NCI-H345 treated with DMSO at 0.1 percent for 48 hours (cell line): ENCODE results near the gene RASA3.
A peak's percentile ranks its signal among the peaks of the same experiment; 100 is the strongest.
"Not testable (repeated sequence)": the region's sequence is repeated elsewhere in the genome, so short reads cannot be mapped to it uniquely, and the experiment has no call there.

ENCODE experiments used
- DNase-seq: peaks from one replicate; lab custom pipeline; 2025; ENCODE audit not compliant: unreplicated experiment; lab: John Stamatoyannopoulos, UW

Gene RASA3

GRCh38 chr13:114143806-114144605, 11.6 kb upstream of the RASA3 start:
- no peak for DNase-seq

DNA sequence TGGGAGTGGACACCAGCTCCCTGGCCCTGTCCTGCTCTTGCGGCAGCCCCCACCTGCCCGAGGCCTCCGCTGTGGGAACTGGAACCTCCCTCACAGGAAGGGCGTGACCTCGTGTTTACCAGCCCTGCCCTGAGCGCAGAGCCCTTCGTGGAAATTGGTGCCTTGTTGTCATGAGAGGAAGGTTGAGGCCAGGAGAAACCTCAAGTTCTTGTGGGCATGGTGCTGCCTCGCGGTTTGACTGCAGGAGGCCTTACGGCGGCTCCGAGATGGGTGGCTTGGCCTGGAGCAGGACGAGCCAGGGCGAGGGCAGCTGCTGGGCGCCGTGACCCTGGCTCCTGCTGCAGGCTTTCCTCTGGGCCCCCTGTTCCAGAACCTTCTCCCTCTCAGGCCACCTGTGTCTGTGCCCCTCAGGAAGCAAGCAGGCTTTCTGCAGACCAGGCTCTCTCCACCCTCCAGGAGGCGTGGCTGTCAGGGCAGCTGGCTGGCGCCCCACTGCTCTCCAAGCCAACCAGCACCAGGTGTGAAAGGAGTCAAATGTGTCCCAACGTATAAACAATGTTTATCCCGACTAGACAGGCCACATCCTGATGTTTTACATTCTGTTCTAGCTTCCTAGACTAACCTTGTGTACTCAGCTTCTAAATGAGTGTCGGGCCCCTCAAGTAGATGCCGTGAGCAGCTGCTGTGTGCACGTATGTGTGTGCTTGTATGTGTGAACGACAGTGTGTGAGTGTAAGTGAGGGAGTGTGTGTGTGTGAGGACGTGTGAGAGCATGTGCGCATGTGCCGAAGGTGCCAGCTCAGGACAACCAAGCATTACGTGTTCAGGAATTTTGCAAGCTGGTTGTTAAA, 10.4 kb upstream of the RASA3 start:
- DNase-seq, result peak; percentile 87

DNA sequence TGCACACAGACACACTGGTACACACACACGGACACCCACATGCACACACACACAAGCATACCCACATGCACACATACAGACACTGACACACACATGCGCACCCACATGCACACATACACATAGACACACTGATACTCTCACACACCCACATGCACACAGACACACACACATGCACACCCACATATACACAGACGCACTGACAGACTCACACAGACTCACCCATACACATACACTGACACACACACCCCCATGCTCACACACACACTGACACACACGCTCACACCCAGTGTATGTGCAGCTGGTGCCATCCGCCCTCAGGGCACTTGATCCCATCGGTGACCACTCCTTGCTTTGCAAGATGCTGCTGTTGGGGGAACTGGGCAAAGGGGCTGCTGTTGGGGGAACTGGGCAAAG, 9.7 kb upstream of the RASA3 start:
- no peak for DNase-seq

- DNase-seq, result no peak
These were observed 9.0 kb upstream of the RASA3 start for GRCh38 chr13:114141261-114141996.

GRCh38 chr13:114140906-114141250, 8.5 kb upstream of the RASA3 start:
- no peak for DNase-seq

GRCh38 chr13:114140131-114140905, 7.9 kb upstream of the RASA3 start:
- DNase-seq, result peak; percentile 24

DNA sequence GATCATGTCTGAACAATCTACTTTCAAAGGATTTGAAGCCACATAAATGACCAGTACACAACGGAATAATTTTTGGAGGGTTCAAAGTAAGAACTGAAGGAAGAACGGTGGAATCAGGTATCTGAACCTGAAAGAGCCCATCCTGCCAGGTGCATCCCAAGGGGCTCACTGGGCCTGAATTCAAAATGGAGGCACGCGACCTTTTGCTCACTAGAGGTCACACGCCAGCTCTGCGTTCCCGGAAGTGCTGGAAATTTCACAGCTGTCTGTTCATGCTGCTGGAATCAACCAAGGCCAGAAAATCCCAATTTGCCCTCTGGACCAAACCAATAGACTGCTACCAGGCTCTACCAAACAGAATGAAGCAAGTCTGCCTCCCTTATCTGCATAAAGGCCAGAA, 4.2 kb upstream of the RASA3 start:
- DNase-seq, result no peak

DNA sequence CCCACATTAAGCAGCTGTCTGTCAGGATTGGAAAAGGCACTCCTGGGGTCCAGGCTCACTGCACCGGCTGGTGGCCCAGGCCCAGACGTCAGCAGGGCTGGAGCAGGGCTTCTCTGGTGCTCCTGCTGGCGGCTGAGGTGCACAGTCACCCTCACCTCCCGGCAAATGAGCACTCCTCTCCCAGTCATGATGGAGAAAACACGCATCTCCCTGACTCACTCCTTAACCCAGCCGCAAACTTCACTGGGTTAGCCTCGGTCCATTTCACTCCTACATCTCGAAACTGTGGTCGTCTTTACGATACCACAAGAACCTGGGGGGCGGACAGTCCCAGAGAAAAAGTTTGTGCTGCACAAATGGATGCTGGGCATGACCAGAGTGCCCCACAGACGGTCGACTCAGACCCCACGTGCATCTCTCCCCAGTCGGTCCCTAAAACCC, 3.3 kb upstream of the RASA3 start:
- no peak for DNase-seq

DNA sequence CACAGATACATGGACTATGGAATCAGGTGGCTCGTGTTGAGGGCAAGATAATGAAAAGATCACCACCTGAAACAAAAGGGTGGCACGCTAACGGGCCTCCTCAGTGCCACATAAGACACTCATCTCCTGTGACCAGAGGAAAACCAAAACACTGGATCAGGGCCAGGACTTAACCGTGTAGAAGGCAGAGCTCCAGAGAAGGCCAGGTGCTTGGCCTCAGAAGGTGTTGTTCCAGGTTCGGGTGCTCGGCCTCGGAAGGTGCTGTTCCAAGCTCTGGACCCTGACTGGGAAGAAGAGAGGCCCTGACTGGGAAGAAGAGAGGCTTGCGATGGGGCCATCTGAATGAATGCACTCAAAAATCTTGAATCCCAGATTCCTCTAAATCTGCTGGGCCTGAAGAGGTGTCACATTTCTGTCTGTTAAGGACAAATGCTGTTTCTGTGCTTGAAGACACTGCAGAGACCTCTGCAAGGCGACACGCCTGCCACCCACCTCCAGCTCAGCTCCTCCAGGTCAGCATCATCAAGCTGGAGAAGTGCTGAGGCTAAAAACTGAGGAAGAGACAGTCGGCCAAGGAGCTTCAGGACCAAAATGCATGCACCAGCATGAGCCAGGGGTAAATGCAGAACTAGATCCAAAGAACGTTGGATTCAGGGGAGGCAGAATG, 2.7 kb upstream of the RASA3 start:
- DNase-seq, result no peak

GRCh38 chr13:114134111-114134943, 1.9 kb upstream of the RASA3 start:
- no peak for DNase-seq

- not testable (repeated sequence) for DNase-seq
These were observed 1.1 kb upstream of the RASA3 start for GRCh38 chr13:114133552-114133951.

DNA sequence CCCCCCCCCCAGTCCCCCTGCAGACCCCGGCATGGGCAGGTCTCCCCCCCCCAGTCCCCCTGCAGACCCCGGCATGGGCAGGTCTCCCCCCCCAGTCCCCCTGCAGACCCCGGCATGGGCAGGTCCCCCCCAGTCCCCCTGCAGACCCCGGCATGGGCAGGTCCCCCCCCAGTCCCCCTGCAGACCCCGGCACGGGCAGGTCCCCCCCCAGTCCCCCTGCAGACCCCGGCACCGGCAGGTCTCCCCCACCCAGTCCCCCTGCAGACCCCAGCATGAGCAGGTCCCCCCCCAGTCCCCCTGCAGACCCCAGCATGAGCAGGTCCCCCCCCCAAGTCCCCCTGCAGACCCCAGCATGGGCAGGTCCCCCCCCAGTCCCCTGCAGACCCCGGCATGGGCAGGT, 703 bp upstream of the RASA3 start:
- DNase-seq, result not testable (repeated sequence)

DNA sequence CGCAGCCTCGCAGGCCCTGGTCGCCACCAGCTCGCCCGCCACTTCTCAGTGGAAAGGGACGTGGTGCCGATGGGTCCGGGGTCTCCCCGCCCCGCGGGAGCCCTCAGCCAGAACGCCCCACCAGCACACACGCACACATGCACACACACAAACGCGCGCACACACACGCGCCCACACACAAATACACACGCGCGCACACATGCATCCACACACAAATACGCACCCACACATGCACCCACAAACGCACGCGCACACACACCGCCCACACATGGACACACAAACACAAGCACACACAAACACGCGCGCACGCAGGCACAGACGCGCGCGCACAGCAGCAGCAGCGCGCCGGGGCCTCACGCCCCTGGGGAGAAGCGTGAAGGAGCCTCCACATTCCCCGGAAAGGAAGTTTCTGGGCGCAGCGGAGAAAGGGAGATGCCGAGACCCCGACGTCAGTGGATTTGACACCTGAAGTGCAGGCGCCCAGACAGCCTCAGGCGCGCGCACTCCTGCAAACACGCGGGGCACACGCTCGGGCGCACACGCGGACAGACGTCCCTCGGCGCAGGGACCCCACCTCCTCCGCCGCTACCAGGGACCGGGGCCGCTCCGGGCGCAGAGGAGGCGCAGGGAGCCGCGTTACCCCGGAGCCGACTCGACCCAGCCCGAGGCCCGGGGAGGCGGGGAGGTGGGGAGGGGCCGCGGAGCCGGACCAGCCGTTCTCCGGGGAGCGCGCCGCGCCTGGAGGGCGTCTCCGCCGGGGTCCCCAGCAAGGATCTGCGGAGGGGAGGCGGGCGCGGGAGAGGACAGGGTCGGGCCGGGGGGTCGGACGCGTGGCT, 622 bp downstream of the RASA3 start:
- no peak for DNase-seq

DNA sequence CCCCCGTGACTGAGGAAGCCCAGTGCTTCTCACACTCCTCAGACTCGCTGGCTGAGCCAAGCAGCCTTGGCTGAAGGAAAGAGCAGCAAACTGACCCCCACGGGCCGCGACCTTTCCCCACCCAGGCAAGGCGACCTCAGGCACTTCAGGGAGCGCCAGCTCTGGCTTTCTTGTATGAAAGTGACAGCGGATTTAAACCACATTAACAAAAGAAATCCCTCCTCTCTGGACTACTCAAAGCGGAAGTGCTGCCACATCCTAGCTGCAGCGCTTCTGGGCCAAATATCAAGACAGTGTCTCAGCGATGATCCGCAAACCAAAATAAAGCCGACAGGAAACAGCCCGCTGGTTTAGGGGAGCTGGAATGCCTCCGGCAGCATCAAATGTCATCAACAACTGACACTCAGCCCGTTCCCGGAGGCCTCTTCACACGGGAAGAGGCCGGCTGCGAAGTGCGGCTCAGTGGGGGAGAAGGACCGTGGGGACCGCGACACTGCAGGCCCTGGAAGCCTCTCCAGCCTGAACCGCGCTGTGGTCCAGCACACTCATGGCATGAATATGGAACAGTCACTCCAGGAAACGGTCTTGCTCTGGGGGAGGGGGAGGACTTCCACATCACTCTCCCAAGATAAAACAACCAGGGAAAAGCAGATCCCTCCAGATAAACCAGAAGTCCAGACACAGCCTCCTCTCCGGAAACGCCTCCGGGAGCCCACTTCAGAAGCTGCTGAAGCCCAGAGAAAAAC, 1.4 kb downstream of the RASA3 start:
- peak; percentile 78 for DNase-seq

DNA sequence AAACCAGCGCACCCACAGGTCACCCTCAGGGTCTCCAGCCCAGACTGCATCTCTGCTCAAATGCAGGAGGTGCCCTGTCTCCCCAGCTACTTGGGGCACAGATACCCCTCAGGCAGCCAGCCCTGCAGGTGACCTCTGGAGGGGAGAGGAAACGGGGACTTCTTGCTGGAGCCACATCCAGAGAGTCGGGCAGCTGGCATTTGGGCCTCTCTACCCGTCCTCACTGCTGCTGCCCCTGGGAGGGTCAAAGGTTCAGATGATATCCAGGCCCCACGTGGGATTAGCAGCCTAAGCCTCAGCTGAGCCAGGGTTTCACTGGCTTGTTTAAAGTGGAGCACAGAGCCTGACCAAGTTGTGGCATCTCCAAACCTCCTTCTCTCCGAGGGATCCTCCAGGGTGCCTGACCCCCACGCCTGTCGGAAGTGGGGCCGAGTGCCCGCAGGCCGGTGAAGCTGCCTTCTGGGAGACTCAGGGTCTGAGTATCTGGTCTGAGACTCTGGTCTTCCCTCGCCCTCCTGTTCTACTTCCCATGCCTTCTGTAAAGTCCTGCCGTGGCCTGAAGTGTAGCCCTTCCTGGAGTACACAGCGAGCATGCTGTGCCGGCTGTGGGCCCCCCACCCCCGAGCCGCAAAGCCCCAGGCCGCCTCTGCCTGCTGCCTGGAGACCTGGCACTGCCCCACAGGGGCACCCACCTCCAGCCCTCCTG, 2.1 kb downstream of the RASA3 start:
- no peak for DNase-seq

DNA sequence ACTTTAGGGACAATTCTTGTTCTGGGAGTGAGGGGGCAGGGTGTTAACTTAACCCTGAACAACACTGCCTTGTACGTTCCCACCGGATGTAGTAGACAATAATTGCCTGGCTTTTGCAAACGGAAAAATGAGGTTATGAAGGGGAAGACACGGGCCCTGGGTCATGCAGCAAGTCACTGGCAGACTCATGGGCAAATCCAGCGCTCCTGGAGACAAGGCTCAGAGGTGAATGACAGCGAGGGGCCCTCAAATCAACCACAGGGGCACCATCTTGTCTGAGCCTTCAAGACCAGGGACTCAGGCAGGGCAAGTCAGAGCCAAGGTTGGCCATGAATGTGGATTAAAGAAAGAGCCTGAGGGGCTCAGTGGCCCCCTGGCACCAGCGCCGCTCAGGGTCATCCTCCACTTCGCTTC, 2.8 kb downstream of the RASA3 start:
- no peak for DNase-seq
